ENCODE measurements around the gene CHST5. TPM values are rescaled to one million over a fixed set of nuclear protein-coding genes. Genes with fewer than 3 reads are reported as not detected.

CHST5 gene
- total and polyA plus RNA-seq, 2 of the 13 experiments (the other 11 are each of a cell fraction or from before 2014, with no cell fraction given): 0.05 TPM; not detected in 1

- TF ChIP-seq ZNF318 (CRISPR knock-in tag; IDR thresholded peaks at IDR 0.05): peak; percentile 6; the same call in 1 of the 2 replicates
- TF ChIP-seq AFF4 (CRISPR knock-in tag; IDR thresholded peaks at IDR 0.05): no peak
- TF ChIP-seq KLF11 (CRISPR knock-in tag; IDR thresholded peaks at IDR 0.05): no peak
- no peak for TF ChIP-seq GLMP (CRISPR knock-in tag; IDR thresholded peaks at IDR 0.05; ENCODE audit: borderline replicate concordance)
- TF ChIP-seq ZBED4 (CRISPR knock-in tag; IDR thresholded peaks at IDR 0.05; ENCODE audit: borderline replicate concordance): no peak
- TF ChIP-seq BATF2 (CRISPR knock-in tag; IDR thresholded peaks at IDR 0.05): 0 out of 2 replicates have a peak, but pooled peaks have one; percentile 29
- TF ChIP-seq ZNF230 (CRISPR knock-in tag; IDR thresholded peaks at IDR 0.05): no peak; the same call in 1 of the 2 replicates
- no peak for TF ChIP-seq CREB3 (CRISPR knock-in tag; IDR thresholded peaks at IDR 0.05)
Measured at GRCh38 chr16:75555707-75556430, 20.0 kb upstream of the CHST5 start, which contains the start of gene TMEM231 (continued).

Measured in HepG2 (cell line).